Stimulated activated CD4-positive, alpha-beta T cell treated with anti-CD3 and anti-CD28 coated beads, Interleukin-2, amount 100 ng/mL, for 4 hours (primary cell): ENCODE results near the gene NCK2.
"Not testable (repeated sequence)": the region's sequence is repeated elsewhere in the genome, so short reads cannot be mapped to it uniquely, and the experiment has no call there.

Experiments
- DNase-seq: peaks from one replicate; pipeline ENCODE4 v3.0.0-alpha.2; 2020; ENCODE audit warnings: low read depth

The NCK2 gene

DNA sequence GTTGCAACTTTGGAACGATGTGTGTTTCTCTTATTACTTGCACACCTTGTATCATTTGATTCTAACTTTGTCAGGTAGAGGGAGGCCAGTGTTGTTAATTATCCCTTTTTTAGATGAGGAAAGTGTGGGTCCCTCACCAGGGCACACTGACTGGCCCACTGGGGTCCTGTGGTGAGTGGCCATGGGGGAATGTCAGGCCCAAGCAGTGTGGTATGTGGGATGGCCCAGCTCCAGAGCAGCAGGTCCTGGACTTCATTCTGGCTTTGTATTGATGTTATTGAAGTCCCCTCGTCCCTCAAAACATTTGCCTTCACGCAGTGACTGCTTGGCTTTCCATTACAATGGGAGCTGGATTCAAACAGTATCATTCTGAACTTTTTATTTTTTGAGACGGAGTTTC is 11.7 kb downstream of the NCK2 start:
- DNase-seq, result no peak

DNA sequence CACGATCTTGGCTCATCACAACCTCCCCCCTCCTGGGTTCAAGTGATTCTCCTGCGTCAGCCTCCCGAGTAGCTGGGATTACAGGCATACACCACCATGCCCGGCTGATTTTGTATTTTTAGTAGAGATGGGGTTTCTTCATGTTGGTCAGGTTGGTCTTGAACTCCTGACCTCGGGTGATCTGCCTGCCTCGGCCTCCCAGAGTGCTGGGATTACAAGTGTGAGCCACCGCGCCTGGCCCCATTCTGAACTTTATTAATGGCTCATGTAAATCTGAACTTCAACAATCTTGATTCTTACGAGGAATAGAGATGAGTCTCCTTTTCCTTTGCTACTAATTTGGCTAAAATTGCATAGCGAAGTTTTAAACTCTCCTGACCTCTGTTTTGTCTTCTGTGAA is 12.2 kb downstream of the NCK2 start:
- DNase-seq, result not testable (repeated sequence)

DNA sequence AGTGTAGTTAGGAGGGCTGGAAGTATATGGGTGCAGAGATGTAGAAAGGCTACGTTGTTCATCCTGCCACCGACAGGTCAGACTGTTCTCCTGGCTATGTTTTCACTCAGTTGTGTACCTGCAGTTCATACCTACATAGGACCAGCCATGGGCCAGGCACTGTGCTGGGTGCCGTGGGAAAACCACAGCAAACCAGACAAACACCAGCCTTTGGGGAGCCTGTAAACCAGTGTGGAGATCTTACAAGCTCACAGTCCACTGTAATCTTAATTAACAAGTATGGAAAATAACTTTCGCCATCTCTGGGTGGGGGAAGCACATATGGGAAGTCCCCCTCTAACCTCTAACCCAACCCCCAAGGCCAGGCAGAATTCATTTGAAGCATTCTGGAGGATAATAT is 12.7 kb downstream of the NCK2 start:
- DNase-seq, result no peak

DNA sequence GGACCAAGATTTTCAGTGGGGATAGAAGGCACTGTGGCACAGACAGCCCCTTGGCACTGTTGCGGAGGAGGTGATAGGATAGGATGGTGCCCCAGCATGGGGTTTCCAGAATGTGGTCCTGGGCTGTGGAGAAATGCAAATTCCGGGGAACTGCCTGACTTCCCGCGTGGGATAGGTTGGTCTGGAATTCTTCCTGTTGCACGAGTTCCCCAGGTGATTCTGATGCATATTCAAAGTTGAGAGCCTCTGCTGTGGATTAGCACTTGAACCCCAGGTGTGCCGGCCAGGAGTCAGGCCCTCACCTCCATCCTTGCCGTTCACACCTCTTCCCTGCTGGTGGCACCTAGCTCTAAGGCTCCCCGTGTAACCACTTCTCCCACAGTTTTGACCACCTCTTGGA is 15.5 kb downstream of the NCK2 start:
- DNase-seq, result no peak

DNA sequence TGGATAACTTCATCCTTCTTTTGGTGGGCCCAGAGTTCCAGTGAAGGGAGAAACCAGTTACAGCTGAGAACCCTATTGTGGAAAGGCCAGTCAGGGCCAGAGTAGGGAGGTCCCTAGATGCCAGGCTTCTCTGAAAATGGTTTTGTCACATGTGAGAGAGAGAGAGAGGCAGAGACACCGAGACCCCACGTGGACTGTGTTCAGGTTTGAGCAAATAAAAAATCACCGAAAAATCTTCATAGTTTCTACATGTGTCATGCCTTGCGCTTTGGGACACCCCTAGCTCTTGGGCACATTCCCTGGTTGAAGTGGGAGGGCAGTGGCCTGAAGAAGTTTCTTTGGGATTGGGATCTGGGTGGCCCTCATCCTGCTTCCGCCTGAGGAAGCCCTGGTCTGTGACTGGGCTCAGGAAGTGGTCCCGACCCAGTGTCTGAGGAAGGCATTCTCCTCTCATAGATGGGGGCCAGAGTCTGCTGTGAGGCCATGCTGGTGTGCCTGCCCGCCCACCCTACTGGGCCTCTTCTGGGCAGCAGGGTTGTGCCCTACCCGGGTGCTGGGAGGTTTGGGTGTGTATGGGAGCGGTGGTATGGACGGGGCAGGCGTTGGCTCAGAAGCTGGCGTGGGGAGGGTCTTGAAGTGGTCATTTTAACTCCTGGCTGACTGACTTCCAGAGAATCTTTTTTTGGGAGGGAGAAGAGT is 16.1 kb downstream of the NCK2 start:
- no peak for DNase-seq

DNA sequence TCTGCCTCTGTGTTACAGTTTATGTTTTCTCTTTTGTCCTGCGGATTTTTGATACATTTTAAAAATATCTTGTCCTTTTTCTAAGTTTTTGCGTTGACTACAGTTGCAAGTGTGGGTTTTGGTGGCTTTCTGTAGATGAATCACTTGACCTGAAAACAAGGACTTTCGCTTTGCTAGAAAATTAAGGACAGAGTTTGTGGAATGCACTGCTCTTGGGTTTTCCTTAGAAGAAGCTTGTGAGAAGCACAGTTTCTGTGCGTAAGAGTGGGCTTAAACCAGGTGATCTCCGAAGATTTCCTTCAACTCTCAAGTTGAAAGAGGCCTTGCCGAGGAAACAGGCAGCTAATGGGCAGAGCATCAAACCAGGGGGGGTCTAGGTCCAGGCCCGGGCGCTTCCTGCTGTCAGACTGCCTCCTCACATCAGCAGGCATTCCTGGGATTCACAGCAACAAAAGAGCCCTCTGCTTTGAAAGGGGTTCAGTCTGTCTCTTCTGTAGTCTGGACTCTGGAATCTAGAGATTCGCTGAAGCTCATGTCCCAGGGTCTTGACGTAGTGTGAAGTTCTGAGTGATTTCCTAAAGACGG is 17.3 kb downstream of the NCK2 start:
- DNase-seq, result no peak

DNA sequence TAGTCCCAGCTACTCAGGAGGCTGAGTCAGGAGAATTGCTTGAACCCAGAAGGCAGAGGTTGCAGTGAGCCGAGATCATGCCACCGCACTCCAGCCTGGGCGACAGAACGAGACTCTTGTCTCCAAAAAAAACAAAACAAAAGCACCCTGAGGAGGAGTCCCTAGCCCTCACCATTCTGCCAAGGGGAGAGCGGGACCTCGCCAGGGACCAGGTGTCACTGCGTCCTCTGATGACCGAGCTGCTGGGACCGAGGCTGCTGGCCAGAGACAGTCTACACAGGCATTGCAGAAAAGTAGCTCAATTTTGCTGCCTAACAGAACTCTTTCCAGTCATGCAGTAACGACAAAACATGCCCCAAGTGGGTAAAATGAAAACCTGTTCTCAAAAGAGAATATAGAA is 18.4 kb downstream of the NCK2 start:
- no peak for DNase-seq

DNA sequence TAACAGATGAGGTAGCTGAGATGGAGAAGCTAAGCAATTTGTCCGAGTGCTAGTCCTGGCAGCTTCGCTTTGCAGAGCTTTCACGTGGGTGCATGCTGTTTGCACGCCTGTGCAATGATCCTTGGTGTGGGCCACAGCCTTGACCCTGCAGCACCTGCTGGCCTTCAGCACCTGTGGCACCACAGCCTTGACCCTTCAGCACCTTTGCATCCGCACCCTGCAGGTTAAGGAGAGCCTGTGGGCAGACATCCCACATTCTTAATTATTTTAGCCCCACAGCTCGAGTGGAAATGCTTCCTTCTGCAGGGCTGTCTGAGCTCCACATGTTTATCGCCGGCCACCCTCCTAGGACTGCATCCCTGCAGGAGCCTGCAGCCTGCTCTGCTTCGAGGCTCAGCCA is 19.3 kb downstream of the NCK2 start:
- DNase-seq, result no peak

DNA sequence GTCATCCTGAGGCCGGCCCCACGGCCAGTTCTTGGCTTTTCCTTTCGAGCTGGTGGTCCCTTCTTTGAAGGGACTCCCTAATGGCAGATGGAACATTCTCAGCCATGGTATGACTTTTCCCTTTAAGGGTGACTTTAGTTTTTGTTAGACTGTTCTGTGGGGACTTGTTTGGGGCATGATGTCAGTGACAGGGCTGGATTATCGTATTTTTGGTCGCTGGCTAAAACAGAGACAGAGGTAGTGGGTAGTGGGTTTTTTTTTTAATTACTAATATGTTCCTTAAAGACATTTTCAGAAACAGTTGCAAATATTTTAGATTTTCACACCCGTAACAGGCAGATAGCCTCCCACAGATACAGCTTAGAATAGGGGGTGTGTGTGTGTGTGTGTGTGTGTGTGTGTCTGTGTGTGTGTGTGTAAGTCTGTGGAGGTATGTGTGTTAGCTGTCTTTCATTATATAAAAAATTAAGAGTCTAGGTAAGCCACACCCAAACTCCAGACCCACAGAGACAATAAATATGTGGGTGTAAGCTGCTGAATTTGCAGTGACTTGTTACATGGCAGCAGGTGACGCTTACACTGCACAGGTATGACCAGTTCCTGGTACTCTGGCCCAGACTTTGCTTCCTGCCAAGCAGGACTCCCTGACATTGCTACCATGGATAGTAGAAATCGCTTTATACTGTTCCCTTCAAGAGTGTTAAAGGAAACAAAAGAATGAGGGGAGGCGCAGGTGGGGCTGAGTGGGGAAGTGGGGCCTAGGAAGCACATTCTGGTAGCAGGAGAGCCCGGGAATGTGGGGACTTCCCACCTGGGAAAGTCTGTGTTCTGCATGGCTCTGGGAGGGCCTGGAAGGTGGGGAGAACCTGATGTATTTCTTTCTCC is 20.9 kb downstream of the NCK2 start:
- no peak for DNase-seq

DNA sequence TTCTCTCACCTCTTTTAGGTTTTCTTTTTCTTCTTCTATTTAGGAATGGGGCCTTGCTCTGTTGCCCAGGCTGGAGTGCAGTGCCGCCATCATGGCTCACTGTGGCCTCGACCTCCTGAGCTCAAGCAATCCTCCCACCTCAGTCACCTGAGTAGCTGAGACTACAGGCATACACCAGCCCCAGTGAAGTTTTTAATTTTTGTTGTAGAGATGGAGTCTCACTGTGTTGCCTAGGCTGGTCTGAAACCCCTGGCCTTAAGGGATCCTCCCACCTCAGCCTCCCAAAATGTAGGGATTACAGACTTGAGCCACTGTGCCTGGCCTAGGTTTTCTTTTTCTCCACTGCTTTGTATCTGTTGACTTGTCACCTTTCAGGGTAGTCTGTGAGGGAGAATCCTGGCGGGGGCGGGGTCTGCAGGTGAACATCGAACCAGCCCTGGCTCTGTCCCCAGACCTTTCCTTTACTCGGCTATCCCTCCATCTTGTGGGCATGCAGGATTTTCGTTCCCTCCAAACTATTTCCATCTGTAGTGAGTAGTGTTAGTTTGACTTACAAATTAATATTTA is 21.7 kb downstream of the NCK2 start:
- no peak for DNase-seq

DNA sequence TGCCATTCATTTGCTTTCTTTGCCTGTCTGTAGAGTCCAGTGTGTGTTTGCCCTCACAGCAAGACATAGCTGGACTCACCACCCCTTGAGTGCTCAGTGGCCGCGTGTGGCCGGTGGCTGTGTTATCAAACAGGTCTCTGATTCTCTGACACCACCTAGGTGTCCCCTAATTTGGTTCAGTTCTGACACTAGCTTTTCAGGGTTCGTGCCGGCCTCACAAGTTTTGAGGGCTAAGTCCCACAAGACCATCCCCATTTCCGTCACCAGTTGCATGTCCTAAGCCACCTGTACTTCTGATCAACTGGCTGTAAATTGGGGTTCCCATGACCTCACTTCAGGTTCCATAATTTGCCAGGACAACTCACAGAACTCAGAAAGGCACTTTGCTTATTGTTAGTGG is 23.5 kb downstream of the NCK2 start:
- DNase-seq, result no peak

DNA sequence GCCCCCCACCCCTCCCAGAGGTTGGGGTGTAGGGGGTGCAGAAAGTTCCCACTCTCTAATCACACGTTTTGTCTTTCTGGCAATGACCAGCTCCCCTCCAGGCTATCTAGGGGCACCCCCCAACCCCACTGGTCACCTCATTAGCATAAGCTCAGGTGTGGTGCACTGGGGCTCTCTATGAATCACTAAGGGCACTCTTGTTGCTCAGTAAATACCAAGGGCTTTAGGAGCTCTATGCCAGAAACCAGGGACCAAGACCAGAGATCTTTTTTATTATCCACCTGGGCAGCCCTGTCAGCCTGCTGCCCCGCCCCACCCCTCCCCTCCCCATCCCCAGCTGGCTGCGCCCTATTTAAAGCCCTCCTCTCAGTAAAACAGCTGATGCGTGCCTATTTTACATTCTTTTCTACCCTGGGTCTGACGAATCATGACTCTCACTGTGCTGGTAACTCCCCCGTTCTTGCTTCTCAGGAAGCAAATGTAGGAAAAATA is 24.3 kb downstream of the NCK2 start:
- no peak for DNase-seq

DNA sequence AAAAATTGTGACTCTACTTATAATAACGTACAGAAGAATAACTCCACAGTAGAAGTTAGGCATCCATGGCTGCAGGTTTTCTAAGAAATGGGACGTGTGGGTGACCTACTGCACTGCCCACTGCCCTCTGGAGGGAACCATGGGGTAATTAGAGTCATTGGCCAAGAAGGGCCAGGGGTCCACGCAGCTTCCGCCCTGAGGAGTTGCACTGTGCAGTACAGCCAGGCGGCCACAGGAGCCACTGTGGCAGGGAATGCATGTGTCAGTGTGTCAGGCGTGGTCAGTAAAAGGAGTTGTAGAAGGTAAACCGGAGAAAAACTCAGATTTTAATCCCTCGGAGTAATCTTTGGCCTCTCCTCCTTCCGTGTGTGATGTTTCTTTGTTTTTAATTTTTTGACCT is 24.8 kb downstream of the NCK2 start:
- DNase-seq, result no peak

DNA sequence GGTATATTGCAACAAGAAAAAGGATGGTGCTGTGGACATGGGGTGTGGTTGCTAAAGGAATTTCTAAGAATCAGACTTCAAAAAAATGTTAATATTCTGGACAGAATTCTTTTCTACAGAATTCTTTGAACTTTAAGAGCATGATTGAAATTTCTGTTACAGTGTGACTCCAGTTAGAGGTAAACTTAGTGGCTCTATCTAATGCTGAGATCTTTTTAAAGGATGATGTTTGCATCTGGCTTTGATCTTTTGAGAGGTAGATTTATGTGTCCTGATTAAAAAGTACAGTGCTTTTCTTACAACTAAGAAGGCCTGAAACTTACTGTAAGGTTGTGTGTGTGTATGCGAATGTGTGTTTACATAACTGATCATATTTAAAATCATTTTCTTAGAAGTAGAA is 25.4 kb downstream of the NCK2 start:
- no peak for DNase-seq

DNA sequence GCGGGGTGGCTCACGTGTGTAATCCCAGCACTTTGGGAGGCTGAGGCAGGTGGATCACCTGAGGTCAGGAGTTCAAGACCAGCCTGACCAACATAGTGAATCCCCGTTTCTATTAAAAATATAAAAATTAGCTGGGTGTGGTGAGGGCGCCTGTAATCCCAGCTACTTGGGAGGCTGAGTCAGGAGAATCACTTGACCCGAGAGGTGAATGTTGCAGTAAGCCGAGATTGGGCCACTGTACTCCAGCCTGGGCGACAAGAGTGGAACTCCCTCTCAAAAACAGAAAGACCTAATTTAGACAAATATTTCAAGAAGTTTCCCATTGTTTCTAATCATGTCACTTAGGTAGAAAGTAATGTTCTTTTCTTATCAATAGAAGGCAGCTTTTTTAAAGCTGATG is 26.6 kb downstream of the NCK2 start:
- DNase-seq, result not testable (repeated sequence)

DNA sequence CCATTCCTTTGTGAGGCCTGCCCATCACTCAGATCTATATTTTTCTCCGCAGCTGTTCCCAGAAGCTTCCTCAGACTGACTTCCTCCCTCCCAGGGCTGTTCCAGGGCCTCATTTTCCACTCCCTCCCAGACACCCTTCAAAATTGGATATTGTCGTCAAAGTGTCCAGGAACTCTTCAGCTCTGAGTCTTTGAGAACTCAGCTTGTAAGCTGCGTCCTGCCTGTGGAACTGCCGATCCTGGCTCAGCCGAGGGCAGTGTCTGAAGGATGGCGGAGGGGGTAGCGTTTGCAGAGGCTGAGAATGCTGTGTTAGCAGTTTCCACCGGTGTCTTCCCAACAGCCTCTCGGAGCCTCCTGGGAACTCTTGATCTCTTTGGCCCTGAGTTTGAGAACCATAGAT is 27.1 kb downstream of the NCK2 start:
- no peak for DNase-seq

DNA sequence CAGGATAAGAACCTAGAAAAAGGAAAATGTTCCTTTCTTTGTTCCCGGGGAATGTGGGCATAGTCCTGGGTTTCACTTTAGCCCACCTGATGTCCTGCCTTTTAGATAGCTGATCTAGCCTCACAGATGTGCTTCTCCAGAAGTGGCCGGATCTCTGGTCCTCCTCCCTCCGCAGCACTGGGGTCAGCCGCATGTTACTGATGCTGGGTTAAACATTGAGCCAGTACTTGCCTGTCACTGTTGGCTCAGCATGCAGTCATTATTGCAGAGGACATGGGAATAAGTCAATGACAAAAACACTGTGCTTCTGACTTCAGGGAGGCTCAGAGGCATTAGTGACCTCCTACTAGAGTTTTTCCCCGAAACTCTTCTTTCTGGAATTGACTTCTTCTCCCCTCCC is 27.6 kb downstream of the NCK2 start:
- no peak for DNase-seq

DNA sequence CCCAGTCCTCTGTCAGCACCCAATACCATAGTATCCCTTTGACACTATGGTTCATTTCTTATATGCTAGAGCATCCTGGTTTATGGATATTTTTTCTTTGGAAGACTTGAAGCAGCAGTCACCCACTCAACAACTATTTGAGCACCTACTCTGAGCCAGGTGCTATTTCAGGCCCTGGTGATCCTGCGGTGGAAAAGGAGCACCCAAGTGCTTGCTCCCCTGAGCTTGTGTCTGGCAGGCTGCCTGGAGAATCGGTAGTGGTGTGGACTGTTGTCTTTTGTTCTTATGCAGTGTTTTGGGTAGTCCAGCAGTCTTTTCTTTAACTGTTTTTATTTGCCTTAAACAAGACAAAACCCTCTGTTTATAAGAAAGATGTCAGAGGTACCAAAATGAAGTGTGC is 28.9 kb downstream of the NCK2 start:
- no peak for DNase-seq

DNA sequence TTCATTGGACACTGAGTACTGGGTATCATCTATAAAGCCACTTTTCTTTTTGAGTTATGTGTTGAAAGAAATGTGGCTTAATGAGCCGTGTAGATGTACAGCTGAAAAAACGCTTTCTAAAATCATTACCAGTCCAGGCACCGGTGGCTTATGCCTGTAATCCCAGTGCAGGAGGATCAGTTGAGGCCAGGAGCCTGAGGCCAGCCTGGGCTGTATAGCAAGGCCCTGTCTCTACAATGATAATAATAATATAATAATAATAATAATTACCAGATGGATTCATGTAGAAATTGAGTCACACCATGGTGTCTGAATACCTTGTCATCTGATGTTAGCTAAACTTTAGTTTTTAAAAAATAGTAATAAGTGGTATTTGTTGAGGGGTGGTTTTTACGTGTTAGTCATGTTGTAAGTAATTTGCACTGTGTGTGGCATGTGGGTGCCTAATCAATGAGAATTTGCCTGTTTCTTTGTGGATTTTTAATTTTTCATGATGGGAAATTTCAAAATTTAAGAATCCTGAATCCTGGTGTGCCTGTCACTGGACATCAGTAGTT is 30.1 kb downstream of the NCK2 start:
- no peak for DNase-seq

DNA sequence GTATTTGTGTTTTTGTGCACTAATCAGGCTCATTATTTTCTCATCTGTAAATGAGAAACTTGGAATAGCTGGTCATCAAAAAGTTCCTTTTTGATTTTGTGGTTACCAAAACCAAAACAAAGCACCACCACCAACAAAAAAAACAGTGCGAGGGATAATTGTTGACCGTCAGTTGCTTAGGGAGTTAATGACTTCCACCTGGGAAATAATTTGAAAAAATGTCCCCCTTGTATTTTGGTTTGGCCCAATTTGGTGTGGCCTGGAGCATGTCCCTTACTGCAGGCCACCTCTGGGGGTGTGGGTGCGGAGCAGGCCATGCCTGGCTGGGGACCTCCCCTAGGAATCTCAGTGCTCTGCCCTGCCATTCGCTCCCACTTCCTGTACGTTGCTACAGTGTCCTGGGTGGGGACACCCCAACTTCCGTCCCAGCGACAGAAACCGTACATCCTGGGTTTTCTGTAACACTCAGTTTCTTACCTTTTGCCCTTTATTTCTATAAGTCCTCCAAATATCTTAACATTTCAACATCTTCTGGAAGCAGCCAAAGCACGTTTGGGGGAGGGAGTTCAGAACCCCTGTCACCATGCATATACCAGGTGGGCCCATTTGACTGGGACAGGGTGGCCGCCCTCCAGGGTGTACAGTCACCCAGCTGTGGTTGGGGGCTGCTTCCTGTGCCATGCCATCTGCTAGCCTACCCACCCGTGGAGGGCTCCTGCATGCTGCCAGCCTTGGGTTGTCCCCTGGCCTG is 31.3 kb downstream of the NCK2 start:
- DNase-seq, result no peak

DNA sequence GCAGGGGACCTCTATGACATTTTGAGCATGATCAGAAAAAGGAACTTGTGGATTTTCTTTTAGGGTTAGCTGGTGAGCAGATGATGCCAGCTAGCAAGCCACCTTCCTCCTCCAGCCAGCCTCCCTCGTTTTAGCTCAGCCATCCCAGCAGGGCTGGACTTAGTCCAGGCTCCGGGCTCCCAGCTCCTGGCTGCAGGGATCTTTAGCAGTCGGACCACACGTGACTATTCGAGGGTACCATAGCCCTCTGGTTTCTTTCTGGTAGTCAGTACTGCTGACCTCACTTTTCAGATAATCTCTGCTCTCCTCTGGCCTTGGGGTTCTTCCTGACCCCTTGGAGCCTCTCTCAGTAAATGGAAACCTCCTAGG is 31.8 kb downstream of the NCK2 start:
- no peak for DNase-seq

DNA sequence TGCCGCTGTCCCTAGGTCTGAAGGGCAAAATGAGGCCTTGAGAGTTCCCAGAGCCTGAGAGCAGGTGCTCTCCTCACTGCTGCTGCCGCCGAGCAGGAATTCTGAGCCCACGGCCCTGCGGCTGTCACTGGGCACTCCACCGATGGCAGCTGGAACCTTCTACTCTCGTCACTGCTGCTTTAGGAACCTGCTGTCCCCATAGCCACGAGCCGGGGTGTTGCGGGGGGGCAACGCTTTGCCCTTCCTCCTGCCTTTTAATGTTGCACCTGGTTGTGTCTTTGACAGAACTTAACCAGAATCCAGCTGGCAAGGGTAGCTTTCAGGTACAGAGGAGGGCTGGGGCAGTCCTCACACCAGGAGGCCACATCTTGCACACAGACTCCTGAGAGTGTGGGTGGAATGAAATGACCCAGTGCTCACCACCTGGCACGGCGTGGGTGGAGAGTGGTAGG is 32.3 kb downstream of the NCK2 start:
- DNase-seq, result no peak
